Lower leg skin (tissue), 4 donors: ENCODE data around the gene RORC. TPM values are rescaled to one million over a fixed set of nuclear protein-coding genes. Genes with fewer than 3 reads are reported as not detected.

ENCODE experiments used
- DNase-seq, 2 donors: peaks; one replicate each; pipeline ENCODE4 v3.0.0-alpha.2; 2019; ENCODE audit warnings: low spot score in 2 of 2
- H3K4me3 ChIP-seq: fragments of 200-600 bp; sonication (generic); 2 replicates; pipeline ENCODE4 v1.5.1; 2017; ENCODE audit warnings: mild to moderate bottlenecking, low read depth; ENCODE audit not compliant: poor library complexity, severe bottlenecking
- CTCF ChIP-seq, 3 donors: fragments of 450-650 bp; IDR thresholded peaks; one replicate each; pipeline ENCODE4 v1.5.1; 2016; ENCODE audit warnings: antibody characterized with exemption in 3 of 3, mild to moderate bottlenecking in 3 of 3, moderate library complexity in 2 of 3
- POLR2A ChIP-seq, 2 donors: fragments of 450-650 bp; IDR thresholded peaks; one replicate each; pipeline ENCODE4 v1.6.1; 2016 to 2017; ENCODE audit warnings: antibody characterized with exemption in 2 of 2, mild to moderate bottlenecking in 1 of 2, moderate library complexity in 1 of 2
- WGBS, 2 donors: methylation state at CpG; one replicate each; pipeline ENCODE4 v1.1.5; 2018; 5-methylcytosine and 5-hydroxymethylcytosine counted together
- intact Hi-C: fragments of 100-400 bp; cut with DNase I; formaldehyde crosslinking; loops from one replicate; pipeline ENCODE4 v1.15.0; 2023; ENCODE audit warnings: low total_unique reads
- total RNA-seq, 4 donors: library from RNA; depleted of rRNA; stranded (reverse); fragments of >200 nt; gene quantifications; one replicate each; pipeline ENCODE4 v1.1.0, GENCODE V29; 2016

RORC gene
- total RNA-seq, 4 donors from 2014 or later = 33.6 to 83.2 (median 58.2) TPM

GRCh38 chr1:151825204-151825603 lies 6.4 kb downstream of the RORC start:
- TF ChIP-seq CTCF (IDR thresholded peaks at IDR 0.05) = no peak
- TF ChIP-seq POLR2A (IDR thresholded peaks at IDR 0.05) = no peak
- no peak for DNase-seq
- intact Hi-C loops = no loop called here
- WGBS, 2 donors = 71 to 72% methylated on average over 9 of the region's 9 CpGs
- no peak overlapping the region for H3K4me3 ChIP-seq

GRCh38 chr1:151823175-151823574 lies 8.4 kb downstream of the RORC start:
- H3K4me3 ChIP-seq = no peak overlapping the region
- 81 to 83% methylated on average over 8 of the region's 8 CpGs for WGBS, 2 donors
- intact Hi-C loops = no loop called here
- no peak for DNase-seq
- TF ChIP-seq CTCF (IDR thresholded peaks at IDR 0.05) (no peak), POLR2A (IDR thresholded peaks at IDR 0.05) (no peak)

GRCh38 chr1:151822404-151822803 lies 9.2 kb downstream of the RORC start:
- no peak for DNase-seq
- H3K4me3 ChIP-seq = no peak overlapping the region
- TF ChIP-seq POLR2A (IDR thresholded peaks at IDR 0.05) (no peak), CTCF (IDR thresholded peaks at IDR 0.05) (no peak)
- 61 to 68% methylated on average over 7 of the region's 7 CpGs for WGBS, 2 donors
- intact Hi-C loops = no loop called here

GRCh38 chr1:151820940-151821339 lies 10.7 kb downstream of the RORC start:
- intact Hi-C loops = no loop called here
- no peak overlapping the region for H3K4me3 ChIP-seq
- 12 to 28% methylated on average over 2 of the region's 2 CpGs for whole genome bisulfite sequencing, 2 donors
- no peak for DNase-seq
- TF ChIP-seq CTCF (IDR thresholded peaks at IDR 0.05) (no peak), POLR2A (IDR thresholded peaks at IDR 0.05) (no peak)

- WGBS, 2 donors = 67 to 73% methylated on average over 7 of the region's 7 CpGs
- intact Hi-C loops = no loop called here
- no peak for DNase-seq
- no peak for TF ChIP-seq POLR2A (IDR thresholded peaks at IDR 0.05)
- TF ChIP-seq CTCF (IDR thresholded peaks at IDR 0.05) = no peak
- H3K4me3 ChIP-seq = no peak overlapping the region
Observed at GRCh38 chr1:151819976-151820623, 11.5 kb downstream of the RORC start.
